ENCODE results near the gene FBXW10B. TPM values are rescaled to one million over a fixed set of nuclear protein-coding genes. Genes with fewer than 3 reads are reported as not detected.
A peak's percentile ranks its signal among the peaks of the same experiment; 100 is the strongest.
"Not testable (repeated sequence)": the region's sequence is repeated elsewhere in the genome, so short reads cannot be mapped to it uniquely, and the experiment has no call there.

Gene FBXW10B
- total RNA-seq, 4 donors from 2014 or later, result 0.41 to 0.64 TPM; not detected in 2

DNA sequence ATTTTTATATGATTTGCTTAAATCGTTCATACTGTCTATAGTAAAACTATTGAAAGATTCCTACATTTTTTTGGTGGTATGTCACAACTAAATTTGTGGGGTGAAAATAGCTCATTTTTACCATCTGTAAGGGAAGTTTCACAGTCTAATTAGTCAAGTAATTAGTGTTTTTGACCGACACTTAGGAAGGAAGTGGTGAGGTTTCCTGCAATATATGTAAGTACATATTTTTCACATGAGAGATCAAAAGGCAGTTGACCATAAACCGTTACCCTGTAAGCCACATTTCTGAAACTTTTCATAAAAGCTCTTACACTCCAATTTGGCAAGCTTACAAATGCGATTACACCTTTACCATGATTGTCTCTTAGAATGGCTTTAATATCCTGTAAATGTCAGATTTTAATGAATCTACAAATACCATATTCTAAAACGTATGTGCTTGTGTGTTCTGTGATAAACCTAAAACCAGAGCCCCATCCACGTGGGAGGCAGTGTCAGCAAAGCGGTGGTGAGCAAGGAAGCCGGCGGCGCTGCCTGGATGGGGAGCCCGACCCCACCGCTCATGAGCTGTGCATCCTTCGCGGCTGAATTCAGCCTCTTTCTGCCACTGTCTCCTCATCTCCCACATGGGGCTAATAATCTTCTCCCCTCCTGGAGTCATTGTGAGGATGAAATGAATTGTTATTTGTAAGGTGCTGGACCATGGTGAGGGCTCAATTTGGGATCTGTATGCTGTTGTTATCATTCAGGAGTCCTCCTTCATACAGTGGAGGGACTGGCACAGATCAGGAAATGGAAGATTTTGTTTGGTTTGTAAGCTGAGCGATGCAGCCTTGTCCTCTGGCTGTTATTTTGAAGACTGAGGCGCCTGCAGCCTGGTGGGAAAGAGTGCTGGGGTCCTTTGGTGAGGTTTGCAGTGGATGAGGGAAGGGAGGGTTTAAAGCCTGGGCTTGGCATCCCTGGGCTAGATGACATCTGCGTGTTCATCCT is 29.7 kb downstream of the FBXW10B start:
- not testable (repeated sequence) for DNase-seq

DNA sequence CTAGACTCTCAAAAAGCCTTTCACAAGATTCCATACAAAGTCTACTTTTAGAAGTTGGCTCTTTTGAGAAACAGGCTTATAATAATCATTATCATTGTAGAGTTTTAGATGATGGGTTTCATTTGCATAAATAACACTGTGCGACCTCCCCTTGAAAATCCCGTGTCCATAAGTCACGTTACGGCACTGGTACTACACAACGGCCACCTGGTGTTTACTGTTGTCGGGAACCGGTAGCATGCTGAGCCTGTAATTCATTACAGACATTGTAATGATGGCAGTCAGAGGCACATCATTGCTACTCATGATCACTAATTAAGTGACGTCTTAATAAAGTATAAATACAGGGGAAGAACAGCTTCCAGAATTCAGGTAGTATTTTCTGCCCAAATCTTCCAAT is 31.5 kb downstream of the FBXW10B start:
- H3K27ac ChIP-seq; H3K27me3 ChIP-seq; H3K9me3 ChIP-seq; DNase-seq; H3K36me3 ChIP-seq; H3K4me1 ChIP-seq; H3K4me3 ChIP-seq; intact Hi-C loops (cut with DNase I; ENCODE audit: low total_unique reads): not testable (repeated sequence)

More for the DNA sequence above, 29.7 kb downstream of the FBXW10B start:
- intact Hi-C loops (cut with DNase I; ENCODE audit: low total_unique reads); H3K36me3 ChIP-seq; H3K9me3 ChIP-seq; H3K4me1 ChIP-seq; H3K27me3 ChIP-seq; H3K27ac ChIP-seq; H3K4me3 ChIP-seq: not testable (repeated sequence)

- H3K36me3 ChIP-seq; H3K27me3 ChIP-seq; H3K27ac ChIP-seq; intact Hi-C loops (cut with DNase I; ENCODE audit: low total_unique reads); DNase-seq; H3K9me3 ChIP-seq; H3K4me3 ChIP-seq; H3K4me1 ChIP-seq: not testable (repeated sequence)
Observed at GRCh38 chr17:15583313-15583712, 36.2 kb downstream of the FBXW10B start.

GRCh38 chr17:15581462-15581861 is 38.0 kb downstream of the FBXW10B start:
- H3K9me3 ChIP-seq; H3K36me3 ChIP-seq; H3K27me3 ChIP-seq; intact Hi-C loops (cut with DNase I; ENCODE audit: low total_unique reads); H3K4me1 ChIP-seq; DNase-seq; H3K4me3 ChIP-seq; H3K27ac ChIP-seq: not testable (repeated sequence)

- H3K27ac ChIP-seq; DNase-seq; H3K4me1 ChIP-seq; H3K36me3 ChIP-seq; H3K4me3 ChIP-seq; H3K27me3 ChIP-seq; H3K9me3 ChIP-seq; intact Hi-C loops (cut with DNase I; ENCODE audit: low total_unique reads): not testable (repeated sequence)
Observed at GRCh38 chr17:15576848-15577247, 42.7 kb downstream of the FBXW10B start.

DNA sequence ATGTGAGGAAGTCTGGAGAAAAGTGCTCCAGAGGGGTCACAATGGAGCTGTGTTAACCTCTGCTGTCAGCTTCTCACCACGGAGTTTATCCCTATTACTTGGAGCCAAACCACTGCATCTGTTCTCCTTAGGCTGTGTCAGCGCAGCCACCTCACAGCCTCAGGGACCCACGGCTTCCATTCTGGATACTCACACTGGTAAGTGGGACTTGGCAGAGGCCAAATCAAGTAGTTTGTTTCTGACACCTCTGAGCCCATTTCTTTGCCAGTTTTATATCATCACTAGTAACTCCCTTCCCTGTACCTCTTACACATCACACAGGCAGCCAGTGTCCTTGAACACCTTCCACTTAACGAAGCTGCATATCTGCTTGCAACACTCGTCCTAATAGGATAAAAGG is 44.8 kb downstream of the FBXW10B start:
- H3K4me3 ChIP-seq; DNase-seq; H3K36me3 ChIP-seq; intact Hi-C loops (cut with DNase I; ENCODE audit: low total_unique reads); H3K27me3 ChIP-seq; H3K27ac ChIP-seq; H3K4me1 ChIP-seq; H3K9me3 ChIP-seq: not testable (repeated sequence)

DNA sequence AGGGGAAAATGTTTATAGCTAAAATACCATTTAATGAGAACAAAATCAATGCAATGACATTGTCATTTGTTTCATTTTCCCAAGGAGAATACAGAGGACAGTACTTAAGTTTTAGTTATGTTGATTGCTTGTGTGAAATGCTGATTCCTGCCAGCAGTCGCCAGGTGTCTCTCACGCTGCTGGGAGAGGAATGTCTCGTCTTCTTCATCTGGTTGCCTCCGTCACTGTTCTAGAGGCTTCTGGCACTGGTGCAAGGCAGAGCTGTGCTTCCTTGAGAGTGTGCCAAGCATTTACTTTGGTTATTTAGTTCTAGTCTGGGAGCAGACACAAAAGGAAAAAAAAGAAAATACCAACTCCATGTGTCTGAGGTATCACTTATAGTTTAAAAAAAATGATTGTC is 45.6 kb downstream of the FBXW10B start:
- H3K27me3 ChIP-seq; H3K4me3 ChIP-seq; H3K27ac ChIP-seq; H3K4me1 ChIP-seq; H3K9me3 ChIP-seq; intact Hi-C loops (cut with DNase I; ENCODE audit: low total_unique reads); H3K36me3 ChIP-seq: not testable (repeated sequence)
- peak in 1 of 2 donors; percentile 20 for DNase-seq

Small RNA genes within 50 kb of the gene (small RNA-seq; reads per million reads assigned to genes)
- gene AC005838.1 (not detected), gene RF00090 (not detected)

Other genes with a start within 250 kb of the FBXW10B start
- 10 to 100 TPM in 1 of 4 donors, 1 to 10 TPM in 2, under 1 TPM in 1; 0.29 to 22.8 (median 4.2) TPM for gene CDRT4, start 152.1 kb downstream of the FBXW10B start, total RNA-seq
- 10 to 100 TPM; 19.4 to 62.4 (median 44.7) TPM for gene TVP23C, start 56.2 kb downstream of the FBXW10B start, total RNA-seq
- gene TRIM16, start 64.6 kb upstream of the FBXW10B start, total RNA-seq, result 10 to 100 TPM; 11.0 to 30.8 (median 19.4) TPM
- gene ZNF286A, start 80.0 kb upstream of the FBXW10B start, total RNA-seq, result 10 to 100 TPM in 3 of 4 donors, 1 to 10 TPM in 1; 5.6 to 79.0 (median 17.4) TPM
- 1 to 10 TPM in 1 of 4 donors, under 1 TPM in 1, not detected in 2; 0.90 to 1.2 TPM for gene TBC1D26, start 112.6 kb upstream of the FBXW10B start, total RNA-seq